Measurements from ENCODE around the gene COMMD9. TPM values are rescaled to one million over a fixed set of nuclear protein-coding genes. Genes with fewer than 3 reads are reported as not detected.

COMMD9 gene
- total RNA-seq, 1 donor from 2014 or later, result 22.6 TPM

GRCh38 chr11:36235750-36236149 lies 53.5 kb downstream of the COMMD9 start:
- Histone ChIP-seq H3K9me3 (no peaks in the 10 kb centered on the region), H3K4me1 (peaks cover 13% of the 10 kb centered on the region), H3K36me3 (no peaks in the 10 kb centered on the region), H3K27me3 (no peaks in the 10 kb centered on the region), H3K4me3 (no peak overlapping the region), H3K27ac (no peak overlapping the region)
- TF ChIP-seq CTCF (IDR thresholded peaks at IDR 0.05) (no peak), POLR2AphosphoS5 (IDR thresholded peaks at IDR 0.05; ENCODE audit: insufficient read depth in 1 of 2, low read depth in 1 of 2) (no peak), POLR2A (IDR thresholded peaks at IDR 0.05) (no peak)
- intact Hi-C loops (cut with DNase I), result no loop called here
- no peak for DNase-seq (ENCODE audit: extremely low spot score in 2 of 2)

- H3K4me3 ChIP-seq, result no peak overlapping the region
- H3K4me1 ChIP-seq, result peaks cover 16% of the 10 kb centered on the region
- no peaks in the 10 kb centered on the region for H3K9me3 ChIP-seq
- TF ChIP-seq POLR2AphosphoS5 (IDR thresholded peaks at IDR 0.05; ENCODE audit: insufficient read depth in 1 of 2, low read depth in 1 of 2) (no peak), POLR2A (IDR thresholded peaks at IDR 0.05) (no peak), CTCF (IDR thresholded peaks at IDR 0.05) (no peak)
- intact Hi-C loops (cut with DNase I), result no loop called here
- DNase-seq (ENCODE audit: extremely low spot score in 2 of 2), result no peak
- H3K27me3 ChIP-seq, result no peaks in the 10 kb centered on the region
- no peak overlapping the region for H3K27ac ChIP-seq
- H3K36me3 ChIP-seq, result no peaks in the 10 kb centered on the region
Measured at GRCh38 chr11:36234825-36235224, 54.4 kb downstream of the COMMD9 start.

- intact Hi-C loops (cut with DNase I), result no loop called here
- peaks cover 16% of the 10 kb centered on the region for H3K4me1 ChIP-seq
- H3K36me3 ChIP-seq, result no peaks in the 10 kb centered on the region
- no peak for TF ChIP-seq POLR2A (IDR thresholded peaks at IDR 0.05)
- no peak for TF ChIP-seq POLR2AphosphoS5 (IDR thresholded peaks at IDR 0.05; ENCODE audit: insufficient read depth in 1 of 2, low read depth in 1 of 2)
- no peak for TF ChIP-seq CTCF (IDR thresholded peaks at IDR 0.05)
- no peak overlapping the region for H3K4me3 ChIP-seq
- no peaks in the 10 kb centered on the region for H3K27me3 ChIP-seq
- DNase-seq (ENCODE audit: extremely low spot score in 2 of 2), result no peak
- H3K9me3 ChIP-seq, result no peaks in the 10 kb centered on the region
- no peak overlapping the region for H3K27ac ChIP-seq
Measured at GRCh38 chr11:36233204-36233603, 56.0 kb downstream of the COMMD9 start.

- TF ChIP-seq POLR2AphosphoS5 (IDR thresholded peaks at IDR 0.05; ENCODE audit: insufficient read depth in 1 of 2, low read depth in 1 of 2), result no peak
- TF ChIP-seq CTCF (IDR thresholded peaks at IDR 0.05), result no peak
- TF ChIP-seq POLR2A (IDR thresholded peaks at IDR 0.05), result no peak
- no peak for DNase-seq (ENCODE audit: extremely low spot score in 2 of 2)
- H3K36me3 ChIP-seq, result no peaks in the 10 kb centered on the region
- intact Hi-C loops (cut with DNase I), result no loop called here
- H3K4me3 ChIP-seq, result no peak overlapping the region
- H3K9me3 ChIP-seq, result no peaks in the 10 kb centered on the region
- peak overlapping the region; percentile 53 for H3K27ac ChIP-seq
- no peaks in the 10 kb centered on the region for H3K27me3 ChIP-seq
- H3K4me1 ChIP-seq, result peaks cover 16% of the 10 kb centered on the region
Measured at GRCh38 chr11:36230779-36231699, 58.2 kb downstream of the COMMD9 start.

- intact Hi-C loops (cut with DNase I), result no loop called here
- no peak for DNase-seq (ENCODE audit: extremely low spot score in 2 of 2)
- TF ChIP-seq POLR2A (IDR thresholded peaks at IDR 0.05) (no peak), CTCF (IDR thresholded peaks at IDR 0.05) (no peak), POLR2AphosphoS5 (IDR thresholded peaks at IDR 0.05; ENCODE audit: insufficient read depth in 1 of 2, low read depth in 1 of 2) (no peak)
Measured at GRCh38 chr11:36229091-36229705, 60.0 kb downstream of the COMMD9 start.

More at GRCh38 chr11:36229091-36229705, 60.0 kb downstream of the COMMD9 start:
- no peaks in the 10 kb centered on the region for H3K36me3 ChIP-seq
- no peaks in the 10 kb centered on the region for H3K27me3 ChIP-seq
- no peak overlapping the region for H3K27ac ChIP-seq
- H3K4me1 ChIP-seq, result peaks cover 16% of the 10 kb centered on the region
- no peak overlapping the region for H3K4me3 ChIP-seq
- no peaks in the 10 kb centered on the region for H3K9me3 ChIP-seq
